Cardiac septum (tissue), 1 donor: ENCODE results near the gene TSPAN32. TPM values are rescaled to one million over a fixed set of nuclear protein-coding genes. Genes with fewer than 3 reads are reported as not detected.
"Not testable (repeated sequence)": the region's sequence is repeated elsewhere in the genome, so short reads cannot be mapped to it uniquely, and the experiment has no call there.

Experiments used
- DNase-seq: peaks from one replicate; pipeline ENCODE4 v3.0.0-alpha.2; 2020; ENCODE audit warnings: low spot score
- intact Hi-C: fragments of 100-400 bp; cut with DNase I; formaldehyde crosslinking; loops from one replicate; pipeline ENCODE4 v1.14.0; 2022
- total RNA-seq: library from RNA; stranded (reverse); fragmentation: NEBNext Ultra II Directional; extraction: Animal tissue kit (Norgen Biotek cat#: 25700); gene quantifications from one replicate; pipeline ENCODE4 v1.2.1, GENCODE V29; 2021
- donor health status: DM: no; HTN: no; CAD: no.

Gene TSPAN32
- total RNA-seq, 1 donor from 2014 or later: 26.2 TPM

GRCh38 chr11:2348986-2349385 is 47.2 kb downstream of the TSPAN32 start:
- intact Hi-C loops: no loop called here
- DNase-seq: no peak

GRCh38 chr11:2351701-2352100 is 49.9 kb downstream of the TSPAN32 start:
- DNase-seq: peak; percentile 63
- intact Hi-C loops: loop anchor here (10.0 kb wide), 1 partner anchor 677 kb away; no protein-coding TSS in a partner anchor

- intact Hi-C loops: loop anchor here (10.0 kb wide), 1 partner anchor 678 kb away; no protein-coding TSS in a partner anchor
- no peak for DNase-seq
Measured at GRCh38 chr11:2352420-2352819, 50.6 kb downstream of the TSPAN32 start.

GRCh38 chr11:2355000-2355644 is 53.3 kb downstream of the TSPAN32 start:
- DNase-seq: peak; percentile 50

GRCh38 chr11:2357246-2357645 is 55.4 kb downstream of the TSPAN32 start:
- peak; percentile 67 for DNase-seq
- intact Hi-C loops: loop anchor here (10.0 kb wide), 1 partner anchor 682 kb away; no protein-coding TSS in a partner anchor

More at GRCh38 chr11:2355000-2355644, 53.3 kb downstream of the TSPAN32 start:
- intact Hi-C loops: loop anchor here (10.0 kb wide), 1 partner anchor 680 kb away; no protein-coding TSS in a partner anchor

GRCh38 chr11:2357651-2358050 is 55.8 kb downstream of the TSPAN32 start:
- intact Hi-C loops: loop anchor here (10.0 kb wide), 1 partner anchor 683 kb away; no protein-coding TSS in a partner anchor
- peak; percentile 36 for DNase-seq

GRCh38 chr11:2358754-2359442 is 57.1 kb downstream of the TSPAN32 start:
- peak; percentile 33 for DNase-seq
- intact Hi-C loops: loop anchor here (10.0 kb wide), 1 partner anchor 684 kb away; no protein-coding TSS in a partner anchor

- no peak for DNase-seq
- intact Hi-C loops: loop anchor here (10.0 kb wide), 1 partner anchor 685 kb away; no protein-coding TSS in a partner anchor
Measured at GRCh38 chr11:2359557-2359956, 57.7 kb downstream of the TSPAN32 start.

GRCh38 chr11:2360081-2360642 is 58.3 kb downstream of the TSPAN32 start:
- intact Hi-C loops: no loop called here
- DNase-seq: peak; percentile 63

- intact Hi-C loops: no loop called here
- DNase-seq: peak; percentile 55
Measured at GRCh38 chr11:2361565-2361964, 59.8 kb downstream of the TSPAN32 start.

GRCh38 chr11:2362414-2362813 is 60.6 kb downstream of the TSPAN32 start:
- DNase-seq: peak; percentile 55
- intact Hi-C loops: no loop called here

GRCh38 chr11:2363130-2363529 is 61.3 kb downstream of the TSPAN32 start:
- no peak for DNase-seq
- intact Hi-C loops: no loop called here

GRCh38 chr11:2363577-2364370 is 62.0 kb downstream of the TSPAN32 start:
- intact Hi-C loops: no loop called here
- no peak for DNase-seq

GRCh38 chr11:2364386-2364785 is 62.6 kb downstream of the TSPAN32 start:
- DNase-seq, intact Hi-C loops: not testable (repeated sequence)

GRCh38 chr11:2365571-2366210 is 63.9 kb downstream of the TSPAN32 start:
- DNase-seq: no peak
- intact Hi-C loops: loop anchor here (5.0 kb wide), 1 partner anchor 38 kb away; no protein-coding TSS in a partner anchor

GRCh38 chr11:2366276-2366675 is 64.5 kb downstream of the TSPAN32 start:
- DNase-seq: no peak
- intact Hi-C loops: loop anchor here (5.0 kb wide), 1 partner anchor 39 kb away; no protein-coding TSS in a partner anchor

- intact Hi-C loops: loop anchor here (5.0 kb wide), 1 partner anchor 39 kb away; no protein-coding TSS in a partner anchor
Measured at GRCh38 chr11:2366733-2367132, 64.9 kb downstream of the TSPAN32 start.

GRCh38 chr11:2367266-2368160 is 65.7 kb downstream of the TSPAN32 start:
- DNase-seq: no peak

More at GRCh38 chr11:2366733-2367132, 64.9 kb downstream of the TSPAN32 start:
- DNase-seq: no peak

More at GRCh38 chr11:2367266-2368160, 65.7 kb downstream of the TSPAN32 start:
- intact Hi-C loops: loop anchor here (5.0 kb wide), 1 partner anchor 40 kb away; no protein-coding TSS in a partner anchor
